Keratinocyte (primary cell): ENCODE results near the gene ATP10D. TPM values are rescaled to one million over a fixed set of nuclear protein-coding genes. Genes with fewer than 3 reads are reported as not detected.

ENCODE experiments used
- DNase-seq: peaks from one replicate; pipeline ENCODE4 v3.0.0-alpha.2; 2011; ENCODE audit warnings: low read depth, missing footprints, low spot score
- FAIRE-seq: peaks from 2 replicates; lab custom pipeline; 2011; peaks lifted over from hg19 to GRCh38; lab: Jason Lieb, UNC
- H2AFZ ChIP-seq: 2 replicates; pipeline ENCODE4 v1.6.0; 2012; ENCODE audit warnings: low read length, control low read depth, inconsistent platforms; ENCODE audit not compliant: control insufficient read depth
- H3K27ac ChIP-seq: 2 replicates; pipeline ENCODE4 v1.5.1; 2011; ENCODE audit warnings: low read length; ENCODE audit not compliant: control insufficient read depth, insufficient read depth
- H3K27me3 ChIP-seq: 3 replicates; pipeline ENCODE4 v1.6.0; 2011; ENCODE audit warnings: low read length; ENCODE audit not compliant: control insufficient read depth, insufficient read depth; ENCODE audit errors: extremely low read depth
- H3K36me3 ChIP-seq, 2 experiments: 2 replicates in 1 of 2; 3 replicates in 1 of 2; pipeline ENCODE4 v1.5.1; 2011; ENCODE audit warnings: low read length in 2 of 2, mild to moderate bottlenecking in 1 of 2; ENCODE audit not compliant: control insufficient read depth in 2 of 2, insufficient read depth in 2 of 2; ENCODE audit errors: extremely low read depth in 1 of 2
- H3K4me1 ChIP-seq: 3 replicates; pipeline ENCODE4 v1.5.1; 2011; ENCODE audit warnings: low read length; ENCODE audit not compliant: control insufficient read depth, insufficient read depth; ENCODE audit errors: extremely low read depth
- H3K4me2 ChIP-seq: 3 replicates; pipeline ENCODE4 v1.6.0; 2011; ENCODE audit warnings: low read depth, low read length; ENCODE audit not compliant: control insufficient read depth, insufficient read depth; ENCODE audit errors: extremely low read depth
- H3K4me3 ChIP-seq, 3 experiments: fragments of 200-600 bp in 1 of 3; sonication (generic) in 1 of 3; 2 replicates in 2 of 3; 3 replicates in 1 of 3; pipeline ENCODE4 v1.5.1; 2011 to 2016; ENCODE audit warnings: low read length in 3 of 3, mild to moderate bottlenecking in 3 of 3, control low read depth in 2 of 3, inconsistent platforms in 1 of 3, low read depth in 1 of 3, mixed read lengths in 1 of 3, mixed run types in 1 of 3, moderate library complexity in 1 of 3; ENCODE audit not compliant: control insufficient read depth in 2 of 3, insufficient read depth in 2 of 3; ENCODE audit errors: extremely low read depth in 1 of 3
- H3K79me2 ChIP-seq: 2 replicates; pipeline ENCODE4 v1.6.0; 2012; ENCODE audit warnings: low read length; ENCODE audit not compliant: control insufficient read depth, insufficient read depth
- H3K9ac ChIP-seq: 3 replicates; pipeline ENCODE4 v1.6.0; 2011; ENCODE audit warnings: low read length; ENCODE audit not compliant: control insufficient read depth, insufficient read depth; ENCODE audit errors: extremely low read depth
- H3K9me1 ChIP-seq: 3 replicates; pipeline ENCODE4 v1.6.0; 2011; ENCODE audit warnings: low read length; ENCODE audit not compliant: control insufficient read depth, insufficient read depth; ENCODE audit errors: extremely low read depth
- H3K9me3 ChIP-seq: 2 replicates; pipeline ENCODE4 v1.5.1; 2012; ENCODE audit warnings: low read depth, low read length; ENCODE audit not compliant: control insufficient read depth
- H4K20me1 ChIP-seq: 3 replicates; pipeline ENCODE4 v1.6.0; 2011; ENCODE audit warnings: low read length; ENCODE audit not compliant: control insufficient read depth, insufficient read depth; ENCODE audit errors: extremely low read depth
- CTCF ChIP-seq, 3 experiments: IDR thresholded peaks in 1 of 3; conservative IDR thresholded peaks in 1 of 3; optimal IDR thresholded peaks in 1 of 3; 2 replicates in 2 of 3; 3 replicates in 1 of 3; pipeline versions ENCODE3 to v1.5.1; 2011; ENCODE audit warnings: low read length in 3 of 3, mild to moderate bottlenecking in 3 of 3, moderate library complexity in 2 of 3, control low read depth in 1 of 3, inconsistent platforms in 1 of 3; ENCODE audit not compliant: insufficient read depth in 2 of 3; ENCODE audit errors: extremely low read depth in 1 of 3
- EZH2 ChIP-seq: IDR thresholded peaks from one replicate; pipeline ENCODE4 v1.6.1; 2012; ENCODE audit warnings: inconsistent platforms, mild to moderate bottlenecking, low read length, moderate library complexity
- dilution Hi-C: fragments of 300-500 bp; cut with MboI; formaldehyde crosslinking; loops from one replicate; pipeline ENCODE4 v1.7.0; 2020; ENCODE audit warnings: low sequenced_read_pairs; ENCODE audit not compliant: extremely low pct_ligation_motif_present
- polyA plus RNA-seq, 5 experiments: library from polyadenylated mRNA; depleted of rRNA in 3 of 5; stranded (reverse) in 3 of 5; stranded (forward) in 1 of 5; unstranded in 1 of 5; fragments of >200 nt; gene quantifications; 1 replicate in 1 of 5; 2 replicates in 3 of 5; 3 replicates in 1 of 5; pipeline versions ENCODE4 v1.2.1 to v1.2.3, GENCODE V29; 2011 to 2012; ENCODE audit warnings: missing spikeins in 2 of 5, low read depth in 1 of 5, low replicate concordance in 1 of 5

Gene ATP10D
- polyA plus RNA-seq, 1 donor (not counting 4 experiments of a cell fraction or from before 2014, with no cell fraction given) = 97.3 TPM

GRCh38 chr4:47505147-47505546 is 20.1 kb downstream of the ATP10D start:
- H3K9me1 ChIP-seq = no peaks in the 10 kb centered on the region
- peaks cover 3% of the 10 kb centered on the region for H3K4me1 ChIP-seq
- no peak overlapping the region for H2AFZ ChIP-seq
- dilution Hi-C loops = no loop called here
- peaks cover 0 to 1% of the 10 kb centered on the region in 2 experiments for H3K36me3 ChIP-seq
- no peak overlapping the region for H3K4me3 ChIP-seq
- no peak overlapping the region for H3K27ac ChIP-seq
- TF ChIP-seq EZH2 (no peak), CTCF (optimal IDR thresholded peaks at IDR 0.05 in 1 of 3, IDR thresholded peaks at IDR 0.05 in 1 of 3, conservative IDR thresholded peaks at IDR 0.05 in 1 of 3; ENCODE audit: extremely low read depth in 1 of 3, insufficient read depth in 2 of 3, low read length in 3 of 3) (no peak)
- no peaks in the 10 kb centered on the region for H3K27me3 ChIP-seq
- H4K20me1 ChIP-seq = no peaks in the 10 kb centered on the region
- H3K9ac ChIP-seq = no peak overlapping the region
- H3K4me2 ChIP-seq = no peak overlapping the region
- no peak for FAIRE-seq
- no peaks in the 10 kb centered on the region for H3K9me3 ChIP-seq
- DNase-seq = no peak
- H3K79me2 ChIP-seq = peaks cover 27% of the 10 kb centered on the region

GRCh38 chr4:47505666-47506065 is 20.6 kb downstream of the ATP10D start:
- Histone ChIP-seq H4K20me1 (no peaks in the 10 kb centered on the region), H3K27me3 (no peaks in the 10 kb centered on the region), H3K9me3 (no peaks in the 10 kb centered on the region), H3K79me2 (peaks cover 25% of the 10 kb centered on the region), H3K4me1 (peaks cover 8% of the 10 kb centered on the region), H3K27ac (no peak overlapping the region), H3K9me1 (no peaks in the 10 kb centered on the region), H3K4me3 (no peak overlapping the region), H2AFZ (no peak overlapping the region), H3K4me2 (no peak overlapping the region), H3K36me3 (peaks cover 0 to 1% of the 10 kb centered on the region in 2 experiments), H3K9ac (no peak overlapping the region)
- FAIRE-seq (no peak), DNase-seq (no peak)
- no peak for TF ChIP-seq CTCF (optimal IDR thresholded peaks at IDR 0.05 in 1 of 3, IDR thresholded peaks at IDR 0.05 in 1 of 3, conservative IDR thresholded peaks at IDR 0.05 in 1 of 3; ENCODE audit: extremely low read depth in 1 of 3, insufficient read depth in 2 of 3, low read length in 3 of 3)
- TF ChIP-seq EZH2 = no peak
- dilution Hi-C loops = no loop called here
